ENCODE data around the gene GCC1.

- TF ChIP-seq, protein P1, sequence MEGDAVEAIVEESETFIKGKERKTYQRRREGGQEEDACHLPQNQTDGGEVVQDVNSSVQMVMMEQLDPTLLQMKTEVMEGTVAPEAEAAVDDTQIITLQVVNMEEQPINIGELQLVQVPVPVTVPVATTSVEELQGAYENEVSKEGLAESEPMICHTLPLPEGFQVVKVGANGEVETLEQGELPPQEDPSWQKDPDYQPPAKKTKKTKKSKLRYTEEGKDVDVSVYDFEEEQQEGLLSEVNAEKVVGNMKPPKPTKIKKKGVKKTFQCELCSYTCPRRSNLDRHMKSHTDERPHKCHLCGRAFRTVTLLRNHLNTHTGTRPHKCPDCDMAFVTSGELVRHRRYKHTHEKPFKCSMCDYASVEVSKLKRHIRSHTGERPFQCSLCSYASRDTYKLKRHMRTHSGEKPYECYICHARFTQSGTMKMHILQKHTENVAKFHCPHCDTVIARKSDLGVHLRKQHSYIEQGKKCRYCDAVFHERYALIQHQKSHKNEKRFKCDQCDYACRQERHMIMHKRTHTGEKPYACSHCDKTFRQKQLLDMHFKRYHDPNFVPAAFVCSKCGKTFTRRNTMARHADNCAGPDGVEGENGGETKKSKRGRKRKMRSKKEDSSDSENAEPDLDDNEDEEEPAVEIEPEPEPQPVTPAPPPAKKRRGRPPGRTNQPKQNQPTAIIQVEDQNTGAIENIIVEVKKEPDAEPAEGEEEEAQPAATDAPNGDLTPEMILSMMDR (IDR thresholded peaks at IDR 0.05; ENCODE audit: insufficient read depth, low read length) = no peak
- TF ChIP-seq POLR2AphosphoS5 (IDR thresholded peaks at IDR 0.05; ENCODE audit: low read depth) (no peak), REST (IDR thresholded peaks at IDR 0.05; ENCODE audit: insufficient replicate concordance, low read depth) (no peak), SPI1 (IDR thresholded peaks at IDR 0.05; ENCODE audit: borderline replicate concordance, low read depth) (no peak), GABPA (IDR thresholded peaks at IDR 0.05; ENCODE audit: low read depth) (no peak)
Measured at GRCh38 chr7:127612263-127612662, 26.9 kb upstream of the GCC1 start.
